H1 (cell line): ENCODE data around the gene CCSER2.

ENCODE experiments used
- CREB1 ChIP-seq: IDR thresholded peaks from 2 replicates; pipeline ENCODE4 v1.6.1; 2012; ENCODE audit warnings: inconsistent platforms
- CTCF ChIP-seq, 3 experiments: IDR thresholded peaks; 1 replicate in 2 of 3; 2 replicates in 1 of 3; pipeline versions ENCODE4 v1.5.1 to v1.6.1; 2011; ENCODE audit warnings: low read length in 3 of 3, mild to moderate bottlenecking in 3 of 3, inconsistent platforms in 2 of 3, low read depth in 1 of 3, moderate library complexity in 1 of 3; ENCODE audit not compliant: insufficient read depth in 1 of 3; ENCODE audit errors: control extremely low read depth in 1 of 3
- EP300 ChIP-seq, 2 experiments: IDR thresholded peaks; 1 replicate in 1 of 2; 2 replicates in 1 of 2; pipeline ENCODE4 v1.6.1; 2011 to 2012; ENCODE audit warnings: low read depth in 2 of 2, low read length in 2 of 2, mild to moderate bottlenecking in 2 of 2, borderline replicate concordance in 1 of 2, inconsistent platforms in 1 of 2, moderate library complexity in 1 of 2
- EZH2 ChIP-seq: fragments of 200-600 bp; sonication (generic); IDR thresholded peaks from 2 replicates; pipeline ENCODE4 v1.7.1; 2012; ENCODE audit warnings: low read depth, mild to moderate bottlenecking, moderate library complexity, low read length, inconsistent platforms; ENCODE audit not compliant: severe bottlenecking
- HDAC6 ChIP-seq: IDR thresholded peaks from one replicate; pipeline ENCODE4 v1.7.1; 2012; ENCODE audit warnings: low read depth, mild to moderate bottlenecking, inconsistent platforms, low read length, moderate library complexity
- JUN ChIP-seq: IDR thresholded peaks from 2 replicates; pipeline ENCODE4 v1.6.1; 2011; ENCODE audit warnings: low read depth, mild to moderate bottlenecking, improper control_type of control experiment, low read length
- KDM1A ChIP-seq: fragments of 200-600, 300-600 bp; sonication (generic); IDR thresholded peaks from 2 replicates; pipeline ENCODE4 v1.7.1; 2016; ENCODE audit warnings: mild to moderate bottlenecking, low read length, borderline replicate concordance
- POLR2A ChIP-seq, 2 experiments: IDR thresholded peaks; 1 replicate in 1 of 2; 2 replicates in 1 of 2; pipeline ENCODE4 v1.6.1; 2011; ENCODE audit warnings: low read depth in 2 of 2, low read length in 2 of 2, mild to moderate bottlenecking in 2 of 2; ENCODE audit errors: control extremely low read depth in 1 of 2
- POLR2AphosphoS5 ChIP-seq: IDR thresholded peaks from 2 replicates; pipeline ENCODE4 v1.6.1; 2011; ENCODE audit warnings: low read depth, low read length
- RAD21 ChIP-seq, 2 experiments: IDR thresholded peaks in 1 of 2; conservative IDR thresholded peaks in 1 of 2; 2 replicates each; pipeline ENCODE4 v1.6.1; 2011; ENCODE audit warnings: low read depth in 2 of 2, low read length in 2 of 2, improper control_type of control experiment in 1 of 2, inconsistent platforms in 1 of 2, mild to moderate bottlenecking in 1 of 2, moderate library complexity in 1 of 2
- RXRA ChIP-seq: IDR thresholded peaks from 2 replicates; pipeline ENCODE4 v1.6.1; 2011; ENCODE audit warnings: low read depth, mild to moderate bottlenecking, low read length, moderate library complexity; ENCODE audit not compliant: insufficient read depth
- TCF12 ChIP-seq: IDR thresholded peaks from 2 replicates; pipeline ENCODE4 v1.6.1; 2011; ENCODE audit warnings: low read depth, mild to moderate bottlenecking, low read length
- TF ChIP-seq, protein P1 (sequence below): IDR thresholded peaks from 2 replicates; pipeline ENCODE4 v1.6.1; 2012; ENCODE audit warnings: inconsistent platforms

- TF ChIP-seq POLR2A (IDR thresholded peaks at IDR 0.05; ENCODE audit: control extremely low read depth in 1 of 2, low read depth in 2 of 2, low read length in 2 of 2) (no peak), JUN (no peak), CTCF (IDR thresholded peaks at IDR 0.05; ENCODE audit: control extremely low read depth in 1 of 3, insufficient read depth in 1 of 3, low read depth in 1 of 3, low read length in 3 of 3) (no peak), EZH2 (no peak), RAD21 (IDR thresholded peaks at IDR 0.05 in 1 of 2, conservative IDR thresholded peaks at IDR 0.05 in 1 of 2; ENCODE audit: low read depth in 2 of 2, low read length in 2 of 2) (no peak), HDAC6 (no peak), EP300 (IDR thresholded peaks at IDR 0.05; ENCODE audit: borderline replicate concordance in 1 of 2, low read depth in 2 of 2, low read length in 2 of 2) (no peak), CREB1 (no peak), RXRA (no peak), POLR2AphosphoS5 (no peak), TCF12 (no peak), KDM1A (no peak)
- TF ChIP-seq, protein P1, sequence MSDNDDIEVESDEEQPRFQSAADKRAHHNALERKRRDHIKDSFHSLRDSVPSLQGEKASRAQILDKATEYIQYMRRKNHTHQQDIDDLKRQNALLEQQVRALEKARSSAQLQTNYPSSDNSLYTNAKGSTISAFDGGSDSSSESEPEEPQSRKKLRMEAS = no peak
These were observed 40.2 kb upstream of the CCSER2 start for GRCh38 chr10:84288151-84288550.
